Activated T-helper 9 cell treated with anti-CD3 and anti-CD28 coated beads, Interleukin-2, amount 50 U/mL, for 16 hours (primary cell): ENCODE results near the gene ASIC3.
A peak's percentile ranks its signal among the peaks of the same experiment; 100 is the strongest.

Experiments used
- DNase-seq: peaks from one replicate; pipeline ENCODE4 v3.0.0-alpha.2; 2020; ENCODE audit warnings: low read depth

ASIC3 gene

GRCh38 chr7:151085691-151086620 lies 37.6 kb downstream of the ASIC3 start, which contains the start of gene AGAP3:
Gene AGAP3 (plus strand): TSS chr7:151086475. CDS start chr7:151086742, 267 bp downstream.
- peak; percentile 48 for DNase-seq

DNA sequence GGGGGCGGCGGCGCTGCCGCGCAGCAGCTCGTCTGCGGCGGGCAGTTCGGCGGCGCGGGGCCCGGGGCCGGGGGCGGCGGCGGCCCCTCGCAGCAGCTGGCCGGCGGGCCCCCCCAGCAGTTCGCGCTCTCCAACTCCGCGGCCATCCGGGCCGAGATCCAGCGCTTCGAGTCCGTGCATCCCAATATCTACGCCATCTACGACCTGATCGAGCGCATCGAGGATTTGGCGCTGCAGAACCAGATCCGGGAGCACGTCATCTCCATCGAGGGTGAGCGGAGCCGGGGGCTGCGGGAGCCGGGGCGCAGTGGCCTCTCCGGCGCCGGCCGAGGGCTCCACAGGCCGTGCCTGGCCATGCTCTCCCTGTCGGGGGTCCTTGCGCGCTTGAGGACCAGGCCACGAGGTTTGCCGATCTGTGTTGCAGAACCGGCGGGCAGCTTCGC lies 38.5 kb downstream of the ASIC3 start:
- DNase-seq = no peak

DNA sequence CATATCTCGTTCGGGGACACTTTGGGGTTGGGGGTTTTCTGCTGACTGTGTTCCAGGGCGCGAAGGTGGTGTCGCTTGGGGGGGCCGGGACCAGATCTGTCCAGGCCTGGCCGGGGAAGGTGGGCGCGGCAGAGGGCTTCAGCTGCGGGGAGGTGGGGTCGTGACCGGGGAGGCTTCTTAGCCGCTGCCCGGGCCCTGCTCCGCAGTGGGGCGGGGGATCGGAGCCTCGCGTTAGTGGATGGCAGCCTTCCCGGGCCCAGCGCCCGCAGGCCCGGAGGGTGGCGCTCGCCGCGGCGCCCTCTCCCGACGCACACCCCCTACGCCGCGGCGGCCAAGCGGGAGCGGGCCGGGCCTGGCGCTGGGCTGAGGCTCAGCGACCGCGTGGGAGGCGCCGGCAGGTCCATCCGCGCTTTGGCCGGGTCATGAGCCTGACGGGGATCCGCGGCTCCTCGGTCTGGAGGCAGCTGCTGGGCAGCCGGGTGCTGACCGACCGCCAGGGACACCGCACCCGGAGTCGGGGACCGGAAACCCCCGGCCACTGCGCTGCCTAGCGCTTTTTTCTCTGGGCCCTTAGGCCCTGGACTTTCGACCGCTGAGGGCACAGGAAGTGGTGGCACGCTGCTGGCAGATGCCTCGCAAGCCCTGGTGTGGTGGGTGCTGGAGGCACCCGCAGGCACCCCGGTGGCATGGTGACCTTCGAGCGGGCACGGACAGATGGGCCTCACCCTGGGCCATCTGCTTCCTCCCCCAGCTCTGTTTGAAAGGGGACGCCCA lies 39.1 kb downstream of the ASIC3 start:
- peak; percentile 26 for DNase-seq

GRCh38 chr7:151088019-151088855 lies 39.9 kb downstream of the ASIC3 start:
- no peak for DNase-seq

DNA sequence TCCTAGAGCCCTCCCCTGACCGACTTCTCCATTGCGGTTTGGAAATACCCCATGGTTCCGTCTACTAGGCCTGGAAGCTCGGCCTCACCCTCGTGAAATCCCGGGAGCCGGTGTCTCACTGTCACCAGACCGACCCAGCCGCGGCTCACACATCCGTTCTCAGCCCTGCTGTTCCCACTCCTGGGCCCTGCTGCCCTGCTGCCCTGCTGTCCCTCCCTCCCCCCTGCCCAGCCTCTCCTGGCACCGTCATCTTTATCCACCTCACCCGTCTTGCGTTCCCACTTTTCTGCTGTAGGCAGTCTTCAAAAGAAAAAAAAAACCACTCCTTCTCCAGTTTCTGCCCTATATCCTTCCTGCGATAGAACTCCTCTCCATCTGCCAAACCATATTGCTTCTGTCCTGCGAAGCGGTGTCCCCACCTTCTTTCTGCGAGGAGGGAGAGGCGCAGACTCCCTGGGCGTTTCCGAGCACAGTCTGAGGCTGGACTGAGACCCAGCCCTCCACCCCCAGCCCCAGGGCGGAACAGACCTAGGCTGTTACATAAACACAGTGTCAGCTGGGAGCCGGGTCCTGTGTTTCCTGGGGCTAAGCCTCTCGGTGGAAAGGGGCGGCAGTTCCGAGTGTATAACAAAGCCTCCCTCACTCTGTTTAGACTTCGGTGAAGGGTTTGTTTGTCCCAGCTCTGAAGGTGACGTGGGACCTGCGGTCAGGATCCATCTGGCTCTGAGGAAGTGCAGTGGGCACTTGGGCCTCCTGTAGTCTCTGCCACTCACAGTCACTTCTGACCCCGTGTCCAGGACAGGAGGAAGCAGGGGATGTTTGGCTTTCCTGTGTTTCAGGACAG lies 40.7 kb downstream of the ASIC3 start:
- DNase-seq = no peak

GRCh38 chr7:151089893-151090730 lies 41.8 kb downstream of the ASIC3 start:
- no peak for DNase-seq

DNA sequence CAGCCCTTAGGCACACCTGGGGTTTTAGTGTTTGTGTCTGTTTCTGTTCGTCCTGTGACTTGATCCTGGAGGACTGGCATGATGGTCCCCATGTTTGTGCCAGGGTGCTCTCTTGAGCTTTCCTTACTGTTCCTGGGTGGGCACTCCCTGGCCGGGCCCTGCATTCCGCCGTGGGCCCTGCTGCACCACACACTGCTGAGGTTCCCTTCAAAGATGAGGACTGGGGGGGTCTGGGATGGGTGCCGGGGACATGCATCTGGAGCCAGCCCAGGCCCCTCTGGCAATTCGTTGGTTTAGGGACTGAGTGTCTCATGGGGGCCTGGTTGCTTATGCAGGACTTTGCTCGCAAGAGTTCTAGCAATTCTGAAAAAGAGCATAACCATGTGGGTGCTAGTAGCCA lies 42.7 kb downstream of the ASIC3 start:
- no peak for DNase-seq

- no peak for DNase-seq
Measured at GRCh38 chr7:151091431-151091830, 43.1 kb downstream of the ASIC3 start.

DNA sequence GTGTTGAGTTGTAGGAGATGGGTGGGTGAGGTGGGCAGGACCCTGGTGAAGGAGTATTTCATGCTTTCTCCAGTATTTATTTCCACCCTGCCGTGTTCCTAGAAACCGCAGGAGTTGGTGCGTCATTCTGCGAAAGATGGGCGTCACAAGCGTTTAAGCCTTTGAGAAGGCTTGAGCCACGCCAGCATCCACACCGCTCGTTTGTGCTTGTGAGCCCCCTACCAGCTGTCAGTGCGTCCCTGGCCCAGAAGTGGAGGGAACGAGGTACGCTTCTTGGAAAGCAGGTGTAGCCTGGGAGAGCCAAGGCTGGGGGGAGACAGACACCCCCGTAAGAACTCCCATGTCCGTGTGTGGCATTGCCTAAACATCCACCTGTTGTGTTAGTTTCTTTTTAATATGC lies 43.7 kb downstream of the ASIC3 start:
- no peak for DNase-seq

DNA sequence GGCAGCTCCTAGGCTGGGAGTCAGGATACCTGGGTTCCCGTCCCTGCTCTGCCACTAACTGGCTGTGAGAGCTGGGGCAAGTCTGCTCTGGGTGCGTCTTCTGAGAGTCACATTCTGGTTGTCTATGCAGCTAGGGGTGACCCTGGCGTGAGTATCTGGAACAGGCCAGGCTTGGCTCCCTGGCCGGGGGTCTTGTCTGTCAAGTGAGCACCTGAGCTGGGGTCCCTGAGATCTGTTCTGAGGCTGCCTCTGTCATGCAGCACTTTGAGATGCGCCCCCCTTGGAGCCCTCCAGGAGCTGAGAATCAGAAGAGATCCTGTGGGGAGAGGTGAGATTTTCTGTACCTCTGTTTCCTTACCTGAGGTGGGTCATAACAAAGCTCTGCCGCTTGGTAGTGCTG lies 45.4 kb downstream of the ASIC3 start:
- no peak for DNase-seq

- no peak for DNase-seq
Measured at GRCh38 chr7:151094675-151095074, 46.3 kb downstream of the ASIC3 start.

GRCh38 chr7:151095123-151095797 lies 46.9 kb downstream of the ASIC3 start:
- no peak for DNase-seq

- no peak for DNase-seq
Measured at GRCh38 chr7:151095828-151096475, 47.6 kb downstream of the ASIC3 start.

DNA sequence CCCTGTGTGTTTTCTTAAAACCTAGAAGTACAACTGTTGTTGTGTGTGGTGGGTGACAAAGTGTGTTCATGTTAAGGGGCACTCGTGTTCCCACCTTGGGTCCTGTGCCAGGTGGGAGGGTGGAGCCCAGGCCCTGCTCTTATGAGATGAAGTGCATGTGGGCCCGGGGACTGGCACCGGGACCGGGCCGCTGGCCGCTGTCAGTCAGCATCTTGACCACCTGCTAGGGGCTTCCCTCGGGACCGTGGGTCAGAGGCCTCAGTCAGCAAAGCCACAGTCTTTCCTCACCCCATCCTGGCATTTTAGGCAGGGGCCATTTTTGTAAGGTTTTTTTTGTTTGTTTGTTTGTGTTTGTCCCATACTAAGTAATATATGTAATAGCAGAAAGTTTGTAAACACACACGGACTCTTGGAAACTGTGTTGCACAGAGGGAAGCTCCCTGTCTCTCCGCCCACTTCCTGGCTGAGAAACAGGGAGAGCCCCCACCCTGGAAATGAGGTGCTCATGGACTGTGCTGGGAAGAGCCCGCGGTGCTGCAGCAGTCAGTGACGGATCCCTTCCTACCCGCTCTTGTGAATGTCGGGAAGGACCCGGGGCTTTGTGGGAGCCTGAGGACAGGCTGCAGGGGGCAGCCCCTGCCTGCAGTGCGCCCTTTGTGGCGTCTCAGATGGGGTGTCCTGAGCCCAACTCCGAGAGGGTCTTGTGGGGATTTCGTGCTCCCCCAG lies 51.3 kb downstream of the ASIC3 start:
- no peak for DNase-seq

GRCh38 chr7:151100921-151101320 lies 52.6 kb downstream of the ASIC3 start:
- DNase-seq = no peak

GRCh38 chr7:151101621-151102396 lies 53.5 kb downstream of the ASIC3 start:
- no peak for DNase-seq
